SK-N-SH (cell line): Measurements from ENCODE around the gene CLIC3. TPM values are rescaled to one million over a fixed set of nuclear protein-coding genes. Genes with fewer than 3 reads are reported as not detected.

Experiments used
- CTCF ChIA-PET: fragments of 300-600, 350-600 bp; formaldehyde crosslinking; extraction: SDS; loops from one replicate; lab custom pipeline; 2021; lab: Yijun Ruan, JAX
- POLR2A ChIA-PET: fragments of 350-600 bp; sonication (Branson Sonifier 250); formaldehyde crosslinking; extraction: SDS; loops from one replicate; lab custom pipeline; 2020; ENCODE audit warnings: antibody characterized with exemption, inconsistent platforms; lab: Yijun Ruan, JAX
- DNase-seq: peaks from one replicate; pipeline ENCODE4 v3.0.0; 2012
- H2AFZ ChIP-seq: fragments of 200-600 bp; sonication (generic); 2 replicates; pipeline ENCODE4 v1.8.1; 2016; ENCODE audit warnings: antibody characterized with exemption, mild to moderate bottlenecking, low read depth
- H3F3A ChIP-seq: fragments of 200-600 bp; sonication (generic); replicated peaks from 2 replicates; pipeline ENCODE3; 2016; ENCODE audit warnings: antibody characterized with exemption, mild to moderate bottlenecking; ENCODE audit not compliant: insufficient read depth
- H3K27ac ChIP-seq, 2 experiments: fragments of 200-500 bp in 1 of 2; fragments of 200-600 bp in 1 of 2; sonication (Bioruptor generic) in 1 of 2; sonication (generic), shearing (Covaris generic) in 1 of 2; 2 replicates each; pipeline versions ENCODE4 v1.5.1 to v1.6.1; 2014 to 2016; ENCODE audit warnings: low read depth in 2 of 2, inconsistent platforms in 1 of 2, low read length in 1 of 2, mild to moderate bottlenecking in 1 of 2, mixed read lengths in 1 of 2
- H3K27me3 ChIP-seq: fragments of 200-600 bp; sonication (generic), shearing (Covaris generic); 2 replicates; pipeline ENCODE4 v1.6.1; 2016; ENCODE audit warnings: mixed run types; ENCODE audit not compliant: insufficient read depth
- H3K36me3 ChIP-seq, 2 experiments: fragments of 200-500 bp in 1 of 2; fragments of 200-600 bp in 1 of 2; sonication (Bioruptor generic) in 1 of 2; sonication (generic) in 1 of 2; replicated peaks in 1 of 2; 2 replicates each; pipeline versions ENCODE3 to v1.5.1; 2014 to 2016; ENCODE audit warnings: low read length in 1 of 2, mild to moderate bottlenecking in 1 of 2; ENCODE audit not compliant: insufficient read depth in 2 of 2, control insufficient read depth in 1 of 2
- H3K4me1 ChIP-seq, 2 experiments: fragments of 200-500 bp in 1 of 2; fragments of 200-600 bp in 1 of 2; sonication (Bioruptor generic) in 1 of 2; sonication (generic), shearing (Covaris generic) in 1 of 2; 2 replicates each; pipeline versions ENCODE4 v1.5.1 to v1.6.1; 2014 to 2016; ENCODE audit warnings: low read depth in 1 of 2, low read length in 1 of 2, mixed run types in 1 of 2; ENCODE audit not compliant: insufficient read depth in 2 of 2, control insufficient read depth in 1 of 2
- H3K4me2 ChIP-seq: fragments of 200-600 bp; sonication (generic), shearing (Covaris generic); 2 replicates; pipeline ENCODE4 v1.6.1; 2017; ENCODE audit warnings: mixed run types
- H3K4me3 ChIP-seq, 2 experiments: fragments of 200-500 bp in 1 of 2; fragments of 200-600 bp in 1 of 2; sonication (Bioruptor generic) in 1 of 2; sonication (generic), shearing (Covaris generic) in 1 of 2; 2 replicates each; pipeline versions ENCODE4 v1.5.1 to v1.8.1; 2014 to 2016; ENCODE audit warnings: low read depth in 2 of 2, inconsistent platforms in 1 of 2, low read length in 1 of 2, mild to moderate bottlenecking in 1 of 2, mixed read lengths in 1 of 2, moderate library complexity in 1 of 2
- H3K79me2 ChIP-seq: fragments of 200-600 bp; sonication (generic); 2 replicates; pipeline ENCODE4 v1.8.1; 2017; ENCODE audit warnings: mild to moderate bottlenecking; ENCODE audit not compliant: insufficient read depth
- H3K9ac ChIP-seq: fragments of 200-600 bp; sonication (generic); 2 replicates; pipeline ENCODE4 v1.6.1; 2017; ENCODE audit warnings: mixed run types
- H3K9me2 ChIP-seq: fragments of 200-600 bp; sonication (generic); 2 replicates; pipeline ENCODE4 v1.6.1; 2017; ENCODE audit warnings: mixed run types
- H3K9me3 ChIP-seq: fragments of 200-600 bp; sonication (generic); 2 replicates; pipeline ENCODE4 v1.6.1; 2017; ENCODE audit warnings: mixed run types, mild to moderate bottlenecking, moderate library complexity
- H4K20me1 ChIP-seq: fragments of 200-600 bp; sonication (generic); 2 replicates; pipeline ENCODE4 v1.6.1; 2017; ENCODE audit warnings: mild to moderate bottlenecking, mixed run types; ENCODE audit not compliant: insufficient read depth
- CHD2 ChIP-seq: fragments of 150-350 bp; IDR thresholded peaks from 2 replicates; pipeline ENCODE4 v1.6.1; 2018; ENCODE audit warnings: low read length; ENCODE audit not compliant: partially characterized antibody
- EP300 ChIP-seq, 2 experiments: IDR thresholded peaks; 2 replicates each; pipeline versions ENCODE4 v1.4.0 to v1.6.1; 2012; ENCODE audit warnings: borderline replicate concordance in 1 of 2, low read depth in 1 of 2, low read length in 1 of 2
- EZH2phosphoT487 ChIP-seq: fragments of 200-600 bp; sonication (generic); IDR thresholded peaks from 2 replicates; pipeline ENCODE4 v1.6.1; 2017; ENCODE audit warnings: low read depth, mixed run types, mild to moderate bottlenecking, antibody characterized with exemption, moderate library complexity, borderline replicate concordance
- FOXJ3 ChIP-seq: sonication (generic); formaldehyde crosslinking; IDR thresholded peaks from 2 replicates; pipeline ENCODE4 v1.5.1; 2020; ENCODE audit warnings: mild to moderate bottlenecking, missing genetic modification reagents
- GATA2 ChIP-seq: sonication (generic); formaldehyde crosslinking; IDR thresholded peaks from 2 replicates; pipeline ENCODE4 v1.5.0; 2020; ENCODE audit warnings: mild to moderate bottlenecking, missing genetic modification reagents
- MEF2A ChIP-seq: IDR thresholded peaks from 2 replicates; pipeline ENCODE4 v1.4.0; 2012; ENCODE audit warnings: low read depth, borderline replicate concordance
- MXI1 ChIP-seq: IDR thresholded peaks from 2 replicates; pipeline ENCODE4 v1.6.1; 2012; ENCODE audit warnings: mild to moderate bottlenecking, low read depth, low read length, improper control_type of control experiment
- POLR2AphosphoS5 ChIP-seq: IDR thresholded peaks from 2 replicates; pipeline ENCODE4 v1.6.1; 2012; ENCODE audit warnings: low read depth, low read length
- RAD21 ChIP-seq: IDR thresholded peaks from 2 replicates; pipeline ENCODE4 v1.6.1; 2012; ENCODE audit warnings: mild to moderate bottlenecking, low read length
- RCOR1 ChIP-seq: fragments of 150-350 bp; IDR thresholded peaks from 2 replicates; pipeline ENCODE4 v1.6.1; 2017; ENCODE audit warnings: antibody characterized with exemption, low read length
- RFX5 ChIP-seq: IDR thresholded peaks from 2 replicates; pipeline ENCODE4 v1.6.1; 2012; ENCODE audit warnings: mild to moderate bottlenecking, improper control_type of control experiment, low read length
- RXRA ChIP-seq: IDR thresholded peaks from 2 replicates; pipeline ENCODE4 v1.4.0; 2012; ENCODE audit warnings: low read depth, mild to moderate bottlenecking, borderline replicate concordance
- SIN3A ChIP-seq: IDR thresholded peaks from 2 replicates; pipeline ENCODE4 v1.6.1; 2012; ENCODE audit warnings: low read depth, mild to moderate bottlenecking, low read length, moderate library complexity, borderline replicate concordance
- SMC3 ChIP-seq: IDR thresholded peaks from 2 replicates; pipeline ENCODE4 v1.6.1; 2012; ENCODE audit warnings: low read depth, low read length, improper control_type of control experiment
- TCF12 ChIP-seq: IDR thresholded peaks from 2 replicates; pipeline ENCODE4 v1.4.0; 2012
- TEAD4 ChIP-seq: IDR thresholded peaks from 2 replicates; pipeline ENCODE4 v1.4.0; 2012; ENCODE audit warnings: mild to moderate bottlenecking, borderline replicate concordance; ENCODE audit not compliant: insufficient read depth
- YY1 ChIP-seq: IDR thresholded peaks from 2 replicates; pipeline ENCODE4 v1.4.0; 2012; ENCODE audit warnings: low read depth, mild to moderate bottlenecking
- WGBS: methylation state at CpG from one replicate; pipeline ENCODE4 v1.1.6; 2017; ENCODE audit warnings: low lambda C conversion rate; 5-methylcytosine and 5-hydroxymethylcytosine counted together
- polyA plus RNA-seq, 3 experiments: library from polyadenylated mRNA; depleted of rRNA; stranded (reverse); fragments of >200 nt; gene quantifications; 2 replicates each; pipeline ENCODE4 v1.2.3, GENCODE V29; 2012
- TF ChIP-seq, protein P1 (sequence below): fragments of 150-350 bp; IDR thresholded peaks from 2 replicates; pipeline ENCODE4 v1.6.1; 2016; ENCODE audit warnings: mild to moderate bottlenecking, low read depth, low read length
- TF ChIP-seq, protein P2 (sequence below): IDR thresholded peaks from 2 replicates; pipeline ENCODE4 v1.4.0; 2012; ENCODE audit warnings: low read depth
- TF ChIP-seq, protein P3 (sequence below): IDR thresholded peaks from 2 replicates; pipeline ENCODE4 v1.6.1; 2012; ENCODE audit warnings: mild to moderate bottlenecking, low read depth, low read length, moderate library complexity
- TF ChIP-seq, protein P4 (sequence below): IDR thresholded peaks from 2 replicates; pipeline ENCODE4 v1.4.0; 2012; ENCODE audit warnings: low read depth, borderline replicate concordance

Gene CLIC3
- polyA plus RNA-seq, 1 of the 3 experiments (the other 2 are of a cell fraction) = 1.0 TPM

DNA sequence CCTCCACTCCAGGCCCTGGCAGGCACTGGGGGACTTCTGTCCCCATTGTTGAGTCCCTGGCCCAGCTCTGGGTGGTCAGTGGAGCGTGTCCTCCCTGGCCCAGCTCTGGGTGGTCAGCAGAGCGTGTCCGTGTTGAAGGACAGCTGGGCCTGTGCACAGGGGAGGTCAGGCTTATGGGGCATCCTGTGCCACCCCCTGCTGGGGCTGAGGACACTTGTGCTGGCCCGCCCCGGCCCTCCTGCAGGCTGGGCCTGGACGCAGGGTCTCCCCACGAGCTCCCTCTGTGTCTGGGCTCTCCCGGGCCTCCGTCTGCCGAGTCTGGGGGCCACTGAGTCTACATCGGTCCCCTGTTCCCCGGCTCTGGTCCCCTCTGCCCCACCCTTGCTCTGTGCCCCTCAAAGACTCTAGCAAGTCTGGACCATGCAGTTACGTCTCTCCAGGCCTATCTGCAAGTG, 11.5 kb upstream of the CLIC3 start:
- Histone ChIP-seq H3K9ac (no peak overlapping the region), H3K9me2 (no peaks in the 10 kb centered on the region), H3K9me3 (no peaks in the 10 kb centered on the region), H3K4me2 (no peak overlapping the region), H3F3A (no peaks in the 10 kb centered on the region), H2AFZ (no peak overlapping the region), H3K36me3 (peaks cover 0 to 10% of the 10 kb centered on the region in 2 experiments), H3K4me1 (no peaks in the 10 kb centered on the region), H3K27ac (no peak overlapping the region; a peak in 1 of 4 replicates), H3K27me3 (no peaks in the 10 kb centered on the region), H3K4me3 (no peak overlapping the region)
- ChIA-PET POLR2A (interaction anchor here (1.1 kb wide), 1 partner anchor 12 kb away, joined by 3 read pairs; the partner anchor contains the start of gene CLIC3), CTCF (interaction anchor here (1.1 to 3.1 kb wide), 3 partner anchors 17 to 27 kb away, joined by 3 to 16 read pairs (median 14); partner anchors contain the start of gene ABCA2)
- 88% methylated on average over 12 of the region's 13 CpGs for WGBS
- peak; percentile 63 for DNase-seq
- TF ChIP-seq RAD21 (0 out of 2 replicates have a peak, but pooled peaks have one; percentile 12), RCOR1 (no peak), MEF2A (no peak), EP300 (IDR thresholded peaks at IDR 0.05; ENCODE audit: borderline replicate concordance in 1 of 2, low read depth in 1 of 2, low read length in 1 of 2) (no peak), SIN3A (no peak), TEAD4 (no peak)
- TF ChIP-seq, protein P1, sequence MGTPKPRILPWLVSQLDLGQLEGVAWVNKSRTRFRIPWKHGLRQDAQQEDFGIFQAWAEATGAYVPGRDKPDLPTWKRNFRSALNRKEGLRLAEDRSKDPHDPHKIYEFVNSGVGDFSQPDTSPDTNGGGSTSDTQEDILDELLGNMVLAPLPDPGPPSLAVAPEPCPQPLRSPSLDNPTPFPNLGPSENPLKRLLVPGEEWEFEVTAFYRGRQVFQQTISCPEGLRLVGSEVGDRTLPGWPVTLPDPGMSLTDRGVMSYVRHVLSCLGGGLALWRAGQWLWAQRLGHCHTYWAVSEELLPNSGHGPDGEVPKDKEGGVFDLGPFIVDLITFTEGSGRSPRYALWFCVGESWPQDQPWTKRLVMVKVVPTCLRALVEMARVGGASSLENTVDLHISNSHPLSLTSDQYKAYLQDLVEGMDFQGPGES = no peak
- TF ChIP-seq, protein P2, sequence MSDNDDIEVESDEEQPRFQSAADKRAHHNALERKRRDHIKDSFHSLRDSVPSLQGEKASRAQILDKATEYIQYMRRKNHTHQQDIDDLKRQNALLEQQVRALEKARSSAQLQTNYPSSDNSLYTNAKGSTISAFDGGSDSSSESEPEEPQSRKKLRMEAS = no peak
- TF ChIP-seq, all 33 proteins: peak for 1
- no peaks in the 10 kb centered on the region for H4K20me1 ChIP-seq
- no peaks in the 10 kb centered on the region for H3K79me2 ChIP-seq

DNA sequence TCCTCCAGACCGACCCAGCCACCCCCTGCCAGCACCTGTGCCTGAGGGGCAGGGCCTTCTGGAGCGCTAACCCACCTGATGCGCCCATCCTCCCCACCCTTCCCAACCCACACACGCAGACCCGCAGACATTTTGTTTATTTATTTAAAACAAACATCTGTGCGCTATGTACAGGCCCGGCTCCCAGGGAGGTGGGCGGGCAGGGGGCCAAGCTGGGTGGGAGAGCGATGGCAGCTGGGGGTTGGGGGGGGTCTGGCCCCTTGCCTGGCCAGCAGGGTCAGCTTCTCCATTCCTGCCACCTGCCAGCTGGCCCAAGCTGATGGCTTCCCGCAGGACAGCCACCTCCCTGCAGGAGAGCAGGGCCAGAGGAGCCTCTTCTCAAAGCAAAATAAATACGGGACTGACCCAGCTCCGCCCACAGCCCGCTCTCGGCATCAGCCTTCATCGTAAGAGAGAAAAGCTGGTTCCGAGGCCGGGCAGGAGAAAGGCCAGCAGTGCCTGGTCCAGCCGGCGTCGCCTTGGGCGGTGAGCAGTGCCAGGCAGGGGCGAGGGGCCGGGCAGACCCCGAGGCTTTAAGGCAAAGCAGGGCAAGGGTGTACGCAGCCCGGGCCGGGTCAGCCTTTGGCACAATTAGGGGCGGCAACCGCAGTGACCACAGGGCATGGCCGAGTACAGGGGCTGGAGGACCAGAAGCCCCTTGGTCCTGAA, 10.9 kb upstream of the CLIC3 start:
- no peak overlapping the region for H3K9ac ChIP-seq
- no peak for DNase-seq
- 82% methylated on average over 28 of the region's 30 CpGs for WGBS
- no peak overlapping the region for H2AFZ ChIP-seq
- no peaks in the 10 kb centered on the region for H4K20me1 ChIP-seq
- no peaks in the 10 kb centered on the region for H3K79me2 ChIP-seq
- H3K4me2 ChIP-seq = no peak overlapping the region
- POLR2A ChIA-PET = interaction anchor here (1.1 kb wide), 1 partner anchor 11 kb away, joined by 3 read pairs; the partner anchor contains the start of gene CLIC3
- no peaks in the 10 kb centered on the region for H3F3A ChIP-seq
- CTCF ChIA-PET = interaction anchor here (0.6 to 3.1 kb wide), 6 partner anchors 13 to 61 kb away, joined by 3 to 16 read pairs (median 3); partner anchors contain the start of gene ABCA2
- no peaks in the 10 kb centered on the region for H3K4me1 ChIP-seq
- H3K27me3 ChIP-seq = no peaks in the 10 kb centered on the region
- H3K36me3 ChIP-seq = peaks cover 0 to 7% of the 10 kb centered on the region in 2 experiments
- H3K9me2 ChIP-seq = no peaks in the 10 kb centered on the region
- no peak overlapping the region; a peak in 1 of 4 replicates for H3K27ac ChIP-seq
- no peaks in the 10 kb centered on the region for H3K9me3 ChIP-seq
- no peak overlapping the region for H3K4me3 ChIP-seq
- TF ChIP-seq MXI1 = no peak
- no peak for TF ChIP-seq TCF12
- no peak for TF ChIP-seq RXRA
- no peak for TF ChIP-seq EZH2phosphoT487
- TF ChIP-seq YY1 = no peak
- TF ChIP-seq, protein P2 = no peak
- TF ChIP-seq GATA2 (CRISPR knock-in tag) = no peak
- TF ChIP-seq, protein P3, sequence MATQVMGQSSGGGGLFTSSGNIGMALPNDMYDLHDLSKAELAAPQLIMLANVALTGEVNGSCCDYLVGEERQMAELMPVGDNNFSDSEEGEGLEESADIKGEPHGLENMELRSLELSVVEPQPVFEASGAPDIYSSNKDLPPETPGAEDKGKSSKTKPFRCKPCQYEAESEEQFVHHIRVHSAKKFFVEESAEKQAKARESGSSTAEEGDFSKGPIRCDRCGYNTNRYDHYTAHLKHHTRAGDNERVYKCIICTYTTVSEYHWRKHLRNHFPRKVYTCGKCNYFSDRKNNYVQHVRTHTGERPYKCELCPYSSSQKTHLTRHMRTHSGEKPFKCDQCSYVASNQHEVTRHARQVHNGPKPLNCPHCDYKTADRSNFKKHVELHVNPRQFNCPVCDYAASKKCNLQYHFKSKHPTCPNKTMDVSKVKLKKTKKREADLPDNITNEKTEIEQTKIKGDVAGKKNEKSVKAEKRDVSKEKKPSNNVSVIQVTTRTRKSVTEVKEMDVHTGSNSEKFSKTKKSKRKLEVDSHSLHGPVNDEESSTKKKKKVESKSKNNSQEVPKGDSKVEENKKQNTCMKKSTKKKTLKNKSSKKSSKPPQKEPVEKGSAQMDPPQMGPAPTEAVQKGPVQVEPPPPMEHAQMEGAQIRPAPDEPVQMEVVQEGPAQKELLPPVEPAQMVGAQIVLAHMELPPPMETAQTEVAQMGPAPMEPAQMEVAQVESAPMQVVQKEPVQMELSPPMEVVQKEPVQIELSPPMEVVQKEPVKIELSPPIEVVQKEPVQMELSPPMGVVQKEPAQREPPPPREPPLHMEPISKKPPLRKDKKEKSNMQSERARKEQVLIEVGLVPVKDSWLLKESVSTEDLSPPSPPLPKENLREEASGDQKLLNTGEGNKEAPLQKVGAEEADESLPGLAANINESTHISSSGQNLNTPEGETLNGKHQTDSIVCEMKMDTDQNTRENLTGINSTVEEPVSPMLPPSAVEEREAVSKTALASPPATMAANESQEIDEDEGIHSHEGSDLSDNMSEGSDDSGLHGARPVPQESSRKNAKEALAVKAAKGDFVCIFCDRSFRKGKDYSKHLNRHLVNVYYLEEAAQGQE = no peak
- no peak for TF ChIP-seq TEAD4
- no peak for TF ChIP-seq SMC3
- no peak for TF ChIP-seq POLR2AphosphoS5
- TF ChIP-seq RFX5 = no peak
- TF ChIP-seq CHD2 = no peak
- TF ChIP-seq FOXJ3 = no peak
- TF ChIP-seq, protein P4, sequence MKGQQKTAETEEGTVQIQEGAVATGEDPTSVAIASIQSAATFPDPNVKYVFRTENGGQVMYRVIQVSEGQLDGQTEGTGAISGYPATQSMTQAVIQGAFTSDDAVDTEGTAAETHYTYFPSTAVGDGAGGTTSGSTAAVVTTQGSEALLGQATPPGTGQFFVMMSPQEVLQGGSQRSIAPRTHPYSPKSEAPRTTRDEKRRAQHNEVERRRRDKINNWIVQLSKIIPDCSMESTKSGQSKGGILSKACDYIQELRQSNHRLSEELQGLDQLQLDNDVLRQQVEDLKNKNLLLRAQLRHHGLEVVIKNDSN = no peak
